CD4-positive, alpha-beta T cell (primary cell): ENCODE results near the gene PHF11. TPM values are rescaled to one million over a fixed set of nuclear protein-coding genes. Genes with fewer than 3 reads are reported as not detected.

ENCODE experiments used
- ATAC-seq: fragments of 200-7000 bp; cut with Tn5 transposase; one replicate; pipeline ENCODE4 v1.10.0; 2022; ENCODE audit warnings: mild to moderate bottlenecking; ENCODE audit not compliant: poor library complexity
- CTCF ChIA-PET: fragments of 350-600 bp; sonication (Branson Sonifier 250); formaldehyde crosslinking; loops from one replicate; lab custom pipeline; 2021; ENCODE audit warnings: antibody characterized with exemption, inconsistent platforms; lab: Charles Lee
- POLR2A ChIA-PET: fragments of 350-600 bp; sonication (Branson Sonifier 250); formaldehyde crosslinking; loops from one replicate; lab custom pipeline; 2021; ENCODE audit warnings: antibody characterized with exemption, inconsistent platforms; lab: Charles Lee
- DNase-seq, 14 experiments: peaks; one replicate each; pipeline ENCODE4 v3.0.0-alpha.2; 2013 to 2020; ENCODE audit warnings: mixed read lengths in 2 of 14
- H3K27ac ChIP-seq, 2 donors: one replicate each; pipeline versions ENCODE4 v1.5.1 to v1.7.0; 2013; ENCODE audit warnings: low read length in 2 of 2, low read depth in 1 of 2, mild to moderate bottlenecking in 1 of 2
- H3K27me3 ChIP-seq, 2 experiments: 1 replicate in 1 of 2; 2 replicates in 1 of 2; pipeline versions ENCODE4 v1.6.1 to v1.7.0; 2013; ENCODE audit warnings: low read length in 2 of 2, control low read depth in 1 of 2, mild to moderate bottlenecking in 1 of 2, moderate library complexity in 1 of 2; ENCODE audit not compliant: insufficient read depth in 2 of 2, control insufficient read depth in 1 of 2
- H3K36me3 ChIP-seq: one replicate; pipeline ENCODE4 v1.6.1; 2013; ENCODE audit warnings: low read length, control low read depth; ENCODE audit not compliant: insufficient read depth
- H3K4me1 ChIP-seq: one replicate; pipeline ENCODE4 v1.6.1; 2013; ENCODE audit warnings: low read length, control low read depth; ENCODE audit not compliant: insufficient read depth
- H3K4me3 ChIP-seq: one replicate; pipeline ENCODE4 v1.5.1; 2013; ENCODE audit warnings: mild to moderate bottlenecking, low read length, moderate library complexity
- H3K9me3 ChIP-seq, 2 experiments: 1 replicate in 1 of 2; 2 replicates in 1 of 2; pipeline versions ENCODE4 v1.6.1 to v1.7.0; 2013; ENCODE audit warnings: low read length in 2 of 2, mild to moderate bottlenecking in 2 of 2, control low read depth in 1 of 2, moderate library complexity in 1 of 2; ENCODE audit not compliant: control insufficient read depth in 1 of 2, insufficient read depth in 1 of 2
- H3K27ac Mint-ChIP-seq: one replicate; pipeline ENCODE4 v1.8.0; 2020; ENCODE audit warnings: mixed read lengths
- H3K27me3 Mint-ChIP-seq: one replicate; pipeline ENCODE4 v1.8.0; 2021; ENCODE audit warnings: mixed read lengths
- H3K36me3 Mint-ChIP-seq: one replicate; pipeline ENCODE4 v1.8.0; 2021; ENCODE audit warnings: low read depth, mixed read lengths
- H3K4me1 Mint-ChIP-seq: one replicate; pipeline ENCODE4 v1.8.0; 2021; ENCODE audit warnings: low read depth, mixed read lengths
- H3K4me3 Mint-ChIP-seq: one replicate; pipeline ENCODE4 v1.8.0; 2020; ENCODE audit warnings: mild to moderate bottlenecking, mixed read lengths
- H3K9me3 Mint-ChIP-seq: one replicate; pipeline ENCODE4 v1.8.0; 2020; ENCODE audit warnings: mixed read lengths
- CTCF ChIP-seq: fragments of 200-600 bp; IDR thresholded peaks from one replicate; pipeline ENCODE4 v1.8.0; 2022; ENCODE audit warnings: antibody characterized with exemption, mild to moderate bottlenecking
- intact Hi-C, 2 experiments: fragments of 100-400 bp; cut with DNase I in 1 of 2; cut with micrococcal nuclease in 1 of 2; formaldehyde crosslinking; loops; one replicate each; pipeline versions ENCODE4 v1.15.1 to v1.9.0; 2023 to 2025; cut with DNase I, micrococcal nuclease
- total RNA-seq, 174 experiments: library from RNA in 2 of 174; stranded (reverse) in 2 of 174; gene quantifications; one replicate each; pipeline ENCODE4 v1.2.3 and lab custom pipeline; 2021 to 2026

The PHF11 gene
- total RNA-seq, 2 experiments from 2014 or later, result 105 TPM

DNA sequence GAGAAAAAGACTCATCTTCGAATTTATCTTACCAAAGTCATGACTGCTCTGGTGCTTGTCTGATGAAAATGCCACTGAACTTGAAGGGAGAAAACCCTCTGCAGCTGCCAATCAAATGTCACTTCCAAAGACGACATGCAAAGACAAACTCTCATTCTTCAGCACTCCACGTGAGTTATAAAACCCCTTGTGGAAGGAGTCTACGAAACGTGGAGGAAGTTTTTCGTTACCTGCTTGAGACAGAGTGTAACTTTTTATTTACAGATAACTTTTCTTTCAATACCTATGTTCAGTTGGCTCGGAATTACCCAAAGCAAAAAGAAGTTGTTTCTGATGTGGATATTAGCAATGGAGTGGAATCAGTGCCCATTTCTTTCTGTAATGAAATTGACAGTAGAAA is 19.2 kb upstream of the PHF11 start:
- Mint-ChIP-seq H3K27ac (no peak overlapping the region), H3K4me3 (no peak overlapping the region), H3K27me3 (no peaks in the 10 kb centered on the region), H3K9me3 (no peaks in the 10 kb centered on the region), H3K4me1 (no peaks in the 10 kb centered on the region), H3K36me3 (peaks cover 91% of the 10 kb centered on the region)
- DNase-seq (no peak), ATAC-seq (no peak)
- no peak for TF ChIP-seq CTCF
- CTCF ChIA-PET, result no interaction called here
- intact Hi-C loops, result no loop called here
- Histone ChIP-seq H3K36me3 (peaks cover 83% of the 10 kb centered on the region), H3K27me3 (no peaks in the 10 kb centered on the region), H3K4me1 (no peaks in the 10 kb centered on the region), H3K4me3 (no peak overlapping the region), H3K27ac (no peak overlapping the region), H3K9me3 (no peaks in the 10 kb centered on the region)
- POLR2A ChIA-PET, result interaction anchor here (0.9 kb wide), 1 partner anchor 32 kb away, joined by 3 read pairs; the partner anchor contains the start of genes CAB39L and SETDB2

DNA sequence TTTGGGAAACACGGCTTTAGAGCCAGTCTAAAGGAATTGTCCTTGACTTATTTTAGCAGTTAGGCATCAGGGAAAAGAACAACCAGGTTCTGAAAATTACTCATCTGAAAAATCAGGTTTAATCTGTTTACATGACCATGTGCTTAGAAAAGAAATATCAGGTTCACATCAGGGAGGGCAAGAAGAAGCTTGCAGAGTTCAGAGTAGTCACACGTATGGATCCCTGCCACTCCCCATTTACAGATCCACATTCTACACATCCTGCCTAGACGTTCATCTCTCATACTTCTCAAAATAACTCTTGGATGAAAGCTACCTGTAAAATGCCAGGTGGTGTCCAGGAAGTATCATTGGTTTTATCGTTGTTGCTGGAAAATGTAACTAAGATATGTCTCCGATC is 14.0 kb upstream of the PHF11 start:
- Histone ChIP-seq H3K9me3 (no peaks in the 10 kb centered on the region), H3K36me3 (peaks cover 82% of the 10 kb centered on the region), H3K4me3 (no peak overlapping the region), H3K4me1 (no peaks in the 10 kb centered on the region), H3K27me3 (no peaks in the 10 kb centered on the region), H3K27ac (no peak overlapping the region)
- intact Hi-C loops, result no loop called here
- no peak for TF ChIP-seq CTCF
- peaks cover 91% of the 10 kb centered on the region for H3K36me3 Mint-ChIP-seq
- POLR2A ChIA-PET, result interaction anchor here (0.6 to 1.5 kb wide), 3 partner anchors 14 to 103 kb away, joined by 3 to 4 read pairs (median 3); partner anchors contain the start of genes PHF11 and RCBTB1
- no peak overlapping the region for H3K27ac Mint-ChIP-seq
- DNase-seq (no peak), ATAC-seq (no peak)
- H3K9me3 Mint-ChIP-seq, result no peaks in the 10 kb centered on the region
- H3K27me3 Mint-ChIP-seq, result no peaks in the 10 kb centered on the region
- peaks cover 4% of the 10 kb centered on the region for H3K4me1 Mint-ChIP-seq
- no peak overlapping the region for H3K4me3 Mint-ChIP-seq
- CTCF ChIA-PET, result no interaction called here

DNA sequence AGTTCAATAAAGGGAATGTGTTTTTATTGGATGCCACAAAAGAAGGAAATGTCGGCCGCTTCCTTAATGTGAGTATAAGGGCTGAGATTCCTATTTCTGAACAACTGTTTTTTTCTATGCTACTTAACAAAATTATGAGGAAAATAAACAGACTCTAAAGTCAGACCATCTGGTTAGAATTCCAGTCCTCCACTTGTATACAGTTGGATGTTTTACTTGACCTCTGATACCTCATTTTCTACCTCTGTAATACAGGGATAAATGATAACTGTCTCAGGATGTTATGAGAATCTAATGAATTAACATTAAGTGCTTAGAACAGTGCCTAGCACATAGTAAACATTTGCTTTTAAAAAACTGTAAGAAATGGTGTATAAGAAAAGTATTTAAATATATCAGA is 7.2 kb upstream of the PHF11 start:
- CTCF ChIA-PET, result no interaction called here
- peaks cover 57% of the 10 kb centered on the region for H3K36me3 Mint-ChIP-seq
- no peak overlapping the region for H3K27ac Mint-ChIP-seq

More for the DNA sequence above, 7.2 kb upstream of the PHF11 start:
- Histone ChIP-seq H3K9me3 (no peaks in the 10 kb centered on the region), H3K4me1 (no peaks in the 10 kb centered on the region), H3K27ac (no peak overlapping the region), H3K4me3 (no peak overlapping the region), H3K27me3 (no peaks in the 10 kb centered on the region), H3K36me3 (peaks cover 47% of the 10 kb centered on the region)
- H3K4me1 Mint-ChIP-seq, result peaks cover under 1% of the 10 kb centered on the region
- no peaks in the 10 kb centered on the region for H3K9me3 Mint-ChIP-seq
- no peak for TF ChIP-seq CTCF
- DNase-seq, result no peak
- ATAC-seq, result no peak
- H3K4me3 Mint-ChIP-seq, result no peak overlapping the region
- intact Hi-C loops, result no loop called here
- POLR2A ChIA-PET, result no interaction called here
- no peaks in the 10 kb centered on the region for H3K27me3 Mint-ChIP-seq
